Measurements from ENCODE around the gene PPP1R9A.
A peak's percentile ranks its signal among the peaks of the same experiment; 100 is the strongest.
"Not testable (repeated sequence)": the region's sequence is repeated elsewhere in the genome, so short reads cannot be mapped to it uniquely, and the experiment has no call there.

The PPP1R9A gene

DNA sequence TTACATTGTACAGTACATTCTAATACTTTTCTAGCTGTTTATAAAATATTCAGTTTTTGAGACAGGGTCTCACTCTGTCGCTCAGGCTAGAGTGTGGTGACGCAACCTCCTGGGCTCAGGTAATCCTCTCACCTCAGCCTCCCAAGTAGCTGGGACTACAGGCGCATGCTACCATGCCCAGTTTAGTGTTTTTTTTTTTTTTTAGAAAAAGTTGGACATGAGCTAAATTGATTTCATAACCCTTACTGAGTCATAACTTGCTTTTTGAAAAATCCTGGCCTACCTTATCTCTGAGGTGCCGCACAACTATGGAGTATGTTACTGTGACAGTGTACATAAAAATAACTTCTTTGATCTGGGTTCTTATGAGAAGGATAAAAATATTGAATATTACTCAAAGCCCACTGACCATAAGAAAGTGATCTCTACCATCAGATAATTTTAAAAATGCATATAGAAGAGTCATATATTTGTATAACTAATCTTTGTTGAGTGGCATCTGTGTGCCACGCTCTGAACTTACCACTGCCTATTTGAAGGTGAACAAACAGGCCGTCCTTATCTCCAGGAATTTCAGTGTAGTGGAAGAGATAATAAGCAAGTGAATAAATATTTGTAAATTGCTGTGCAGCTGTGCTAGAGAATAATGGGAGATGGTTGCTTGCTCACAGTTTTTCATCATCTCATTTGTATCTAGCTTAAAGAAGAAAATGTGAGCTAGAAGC, 73.2 kb downstream of the PPP1R9A start:
- DNase-seq = no peak

DNA sequence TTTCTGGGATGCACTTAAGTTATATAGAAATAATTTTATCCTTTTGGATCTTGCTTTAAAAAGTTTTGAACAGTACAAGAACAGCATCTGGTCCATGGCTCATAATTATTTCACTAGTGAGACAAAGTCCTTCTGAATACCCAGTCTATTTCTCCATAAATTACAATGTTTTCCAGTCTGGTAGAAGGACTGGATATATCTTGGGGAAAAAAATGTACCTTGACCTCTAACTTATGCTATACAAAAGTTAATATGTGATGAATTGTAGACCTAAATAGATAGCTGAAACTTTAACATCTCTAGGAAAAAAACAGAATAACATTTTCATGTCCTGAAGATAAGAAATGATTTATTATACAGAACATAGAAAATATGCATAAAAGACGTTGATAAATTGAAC, 88.5 kb downstream of the PPP1R9A start:
- no peak for DNase-seq

DNA sequence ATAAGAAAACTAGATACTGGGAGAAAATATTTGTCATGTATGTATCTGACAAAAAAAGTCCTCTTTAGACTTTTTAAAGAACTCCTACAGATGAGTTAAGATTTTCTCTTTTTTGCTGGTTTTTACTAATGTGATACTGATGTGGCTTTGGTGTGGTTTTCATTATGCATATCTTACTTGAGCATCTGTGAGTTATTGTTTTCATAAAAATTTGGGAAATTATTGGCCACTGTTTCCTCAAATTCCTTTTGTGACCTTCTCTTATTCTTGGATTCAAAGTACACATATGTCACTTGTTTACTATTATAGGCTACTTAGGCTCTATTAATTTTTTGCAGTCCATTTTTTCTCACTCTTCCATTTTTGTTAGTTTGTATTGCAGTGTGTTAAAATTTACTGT, 89.0 kb downstream of the PPP1R9A start:
- no peak for DNase-seq

DNA sequence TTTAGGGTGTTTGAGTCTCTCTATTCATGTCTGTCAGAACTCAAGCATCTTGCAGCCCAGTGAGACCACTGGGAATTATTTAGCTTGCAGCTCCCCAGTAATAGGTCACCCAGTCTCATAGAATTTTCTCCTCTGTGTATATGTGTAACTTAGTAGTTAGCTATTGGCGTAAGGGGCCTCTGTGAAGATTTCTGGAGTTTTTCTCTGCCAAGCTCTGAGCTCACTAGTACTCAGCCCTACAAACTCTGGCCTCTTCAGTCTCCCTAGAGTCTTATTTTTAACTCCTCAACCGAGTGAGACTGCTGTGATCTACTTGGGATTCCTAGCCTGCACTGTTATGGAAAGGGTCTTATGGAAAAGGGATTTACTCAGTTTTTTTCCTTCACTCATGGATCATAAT, 90.2 kb downstream of the PPP1R9A start:
- no peak for DNase-seq

DNA sequence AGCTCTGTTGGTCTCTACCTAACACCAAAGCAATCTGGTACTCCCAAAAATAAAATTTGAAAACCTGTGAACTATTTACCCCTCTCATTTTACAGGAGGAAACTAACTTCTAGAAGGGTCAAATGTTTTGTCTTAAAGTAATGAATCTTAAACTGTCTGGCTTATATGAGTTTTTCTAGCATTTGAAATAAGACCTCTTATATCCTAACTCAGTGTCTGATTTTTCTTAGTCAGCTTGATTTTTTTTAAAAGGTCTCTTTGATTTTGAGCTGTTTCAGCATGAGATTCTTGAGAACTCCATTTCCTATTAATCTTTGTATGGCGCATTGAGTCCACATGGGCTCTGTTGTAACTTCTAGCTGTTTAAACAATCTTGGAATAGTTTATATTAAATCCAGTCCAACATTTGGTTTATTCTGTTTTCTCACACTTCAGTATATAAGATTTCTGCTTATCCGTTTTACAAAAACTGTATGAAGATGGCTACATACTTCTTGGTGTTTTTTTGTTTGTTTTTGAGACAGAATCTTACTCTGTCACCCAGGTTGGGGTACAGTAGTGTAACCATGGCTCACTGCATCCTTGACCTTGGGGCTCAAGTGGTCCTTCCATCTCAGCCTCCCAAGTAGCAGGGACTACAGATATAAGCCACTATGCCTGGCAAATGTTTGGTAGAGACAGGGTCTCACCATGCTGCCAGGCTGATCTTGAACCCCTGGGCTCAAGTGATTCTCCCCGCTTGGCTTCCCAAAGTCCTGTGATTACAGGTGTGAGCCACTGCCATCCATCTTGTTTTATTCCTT, 91.1 kb downstream of the PPP1R9A start:
- DNase-seq = no peak

DNA sequence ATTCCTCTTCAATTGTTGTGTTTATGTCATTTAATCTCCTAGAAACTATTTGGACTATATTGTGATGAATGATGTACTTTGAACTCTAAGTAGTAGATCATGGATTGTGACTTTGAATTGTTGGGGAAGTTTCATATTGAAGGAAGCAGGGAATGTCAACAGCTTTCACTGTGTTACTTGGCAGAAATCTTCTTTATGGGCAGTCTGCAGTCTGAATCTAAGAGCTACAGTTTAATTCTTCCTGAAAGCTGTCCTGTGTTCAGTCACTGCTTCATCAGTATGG, 91.6 kb downstream of the PPP1R9A start:
- no peak for DNase-seq

DNA sequence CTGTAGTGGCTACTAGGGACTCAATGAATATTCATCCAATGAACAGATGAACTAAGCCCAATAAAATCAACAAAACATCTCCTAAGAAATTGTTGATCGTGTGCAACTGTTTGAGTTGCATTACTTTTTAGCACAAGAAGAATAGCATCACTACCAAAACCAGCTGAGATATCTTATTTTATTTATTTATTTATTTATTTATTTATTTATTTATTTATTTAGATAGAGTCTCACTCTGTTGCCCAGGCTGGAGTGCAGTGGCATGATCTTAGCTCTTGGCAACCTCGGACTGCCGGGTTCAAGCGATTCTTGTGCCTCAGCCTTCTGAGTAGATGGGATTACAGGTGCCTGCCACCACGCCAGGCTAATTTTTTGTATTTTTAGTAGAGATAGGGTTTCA, 92.2 kb downstream of the PPP1R9A start:
- not testable (repeated sequence) for DNase-seq

DNA sequence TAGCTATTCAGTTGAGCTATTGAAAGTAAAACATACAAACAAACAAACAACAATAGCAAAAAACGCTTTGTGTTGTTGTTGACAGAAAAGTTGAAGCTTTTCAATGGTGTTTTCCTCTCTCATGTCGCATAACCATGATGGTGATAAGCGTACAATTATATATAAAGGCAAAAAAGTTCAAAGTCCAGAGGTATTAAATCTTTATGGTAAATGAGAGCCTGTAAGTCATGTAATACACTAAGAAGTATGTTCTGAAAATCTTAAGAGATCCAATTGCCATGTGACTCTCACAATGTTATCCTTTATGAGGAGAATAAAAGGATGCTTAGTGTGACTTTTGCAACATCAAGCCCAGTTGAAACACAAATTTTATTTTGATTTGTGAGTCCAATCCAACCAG, 93.9 kb downstream of the PPP1R9A start:
- no peak for DNase-seq

DNA sequence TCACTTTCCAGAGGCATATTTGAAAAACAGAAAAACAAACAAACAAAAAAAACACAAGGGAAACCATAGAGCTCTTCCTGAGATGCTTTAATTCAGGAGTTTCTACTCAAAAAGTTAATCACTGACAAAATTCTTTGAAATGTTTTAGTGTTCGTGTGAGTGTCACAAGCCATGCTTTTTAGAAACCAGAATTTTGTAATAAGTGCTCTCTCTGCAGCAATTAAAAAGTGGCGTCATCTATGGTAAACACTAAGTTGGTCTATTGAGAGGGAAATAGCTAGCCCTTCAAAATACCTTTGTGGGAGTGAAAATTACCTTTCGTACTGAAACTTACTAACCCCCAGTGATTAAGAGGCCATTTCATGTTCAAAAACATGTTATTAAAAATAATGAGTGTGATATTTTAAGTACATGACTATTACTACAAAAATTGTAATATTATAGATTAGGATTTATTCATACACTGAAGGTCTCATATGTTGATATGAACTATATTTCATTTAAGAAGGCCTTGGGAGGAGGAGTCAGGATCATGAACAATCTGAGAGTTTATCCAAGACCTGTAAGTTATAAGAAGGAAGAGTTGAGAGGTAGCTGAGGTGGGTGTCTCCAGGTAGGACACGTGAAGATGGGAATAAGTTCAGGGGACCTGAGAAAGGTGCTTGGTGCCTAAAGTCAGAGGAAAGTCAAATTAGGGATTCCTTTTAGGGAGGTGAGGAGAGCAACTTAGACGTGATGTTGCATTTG, 94.6 kb downstream of the PPP1R9A start:
- DNase-seq = no peak

DNA sequence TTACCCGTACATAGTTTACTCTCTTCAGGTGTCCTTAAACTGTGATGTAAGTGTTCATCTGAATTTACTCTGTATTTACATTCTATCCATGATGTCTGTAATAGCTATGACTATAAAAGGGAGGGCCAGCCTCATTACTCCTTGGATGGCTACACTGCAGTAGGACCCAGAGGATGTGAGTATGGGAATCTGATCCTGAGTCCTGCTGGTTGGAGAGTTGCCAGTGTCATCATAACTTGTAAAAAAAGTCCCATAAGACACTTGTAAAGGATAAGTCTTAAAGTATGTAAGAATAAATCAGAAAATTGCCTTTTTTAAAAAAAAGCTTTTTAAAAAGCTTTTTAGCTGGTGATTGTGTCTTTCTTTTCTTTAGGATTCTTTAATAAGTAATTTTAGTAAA, 95.4 kb downstream of the PPP1R9A start:
- no peak for DNase-seq

DNA sequence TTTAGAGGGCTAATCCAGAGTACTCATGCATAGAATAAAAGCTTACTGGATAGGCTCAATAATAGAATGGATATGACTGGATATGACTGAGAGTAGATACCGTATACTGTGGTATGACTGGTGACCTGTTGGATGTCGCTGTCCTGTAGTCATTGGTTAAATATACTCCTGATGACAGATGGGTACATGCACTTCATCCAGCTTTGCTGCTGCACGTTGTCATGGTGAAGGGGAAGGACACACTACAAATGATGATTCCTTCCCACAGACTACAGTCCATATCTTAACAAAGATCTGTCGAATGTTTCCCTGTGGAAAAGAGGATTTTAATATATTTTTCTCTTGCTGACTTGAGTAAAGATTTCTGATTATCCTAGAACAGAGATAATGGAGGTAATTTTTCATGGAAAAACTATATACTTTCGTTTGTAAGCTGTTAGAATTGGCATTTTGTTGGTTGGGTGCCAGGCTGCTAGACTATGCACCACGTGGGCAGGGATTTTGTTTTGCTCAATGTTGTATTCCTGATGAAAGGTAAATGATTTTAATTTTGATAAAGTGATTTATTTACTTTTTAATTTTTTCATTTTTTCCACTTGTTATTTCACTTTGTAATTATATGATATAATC, 97.3 kb downstream of the PPP1R9A start:
- peak; percentile 19 for DNase-seq

DNA sequence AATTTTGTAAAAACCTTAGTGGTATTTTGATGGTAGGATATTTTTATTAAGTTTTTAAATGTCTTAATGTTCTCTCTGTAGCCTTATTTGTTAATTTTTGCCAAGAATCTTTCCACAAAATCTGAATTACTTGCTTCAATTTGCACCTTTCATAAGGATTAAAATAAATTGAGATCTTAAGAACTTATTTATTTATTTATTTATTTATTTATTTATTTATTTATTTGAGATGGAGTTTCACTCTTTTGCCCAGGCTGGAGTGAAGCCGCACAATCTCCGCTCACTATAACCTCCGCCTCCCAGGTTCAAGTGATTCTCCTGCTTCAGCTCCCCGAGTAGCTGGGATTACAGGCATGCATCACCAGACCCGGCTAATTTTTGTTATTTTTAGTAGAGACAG, 98.6 kb downstream of the PPP1R9A start:
- no peak for DNase-seq

DNA sequence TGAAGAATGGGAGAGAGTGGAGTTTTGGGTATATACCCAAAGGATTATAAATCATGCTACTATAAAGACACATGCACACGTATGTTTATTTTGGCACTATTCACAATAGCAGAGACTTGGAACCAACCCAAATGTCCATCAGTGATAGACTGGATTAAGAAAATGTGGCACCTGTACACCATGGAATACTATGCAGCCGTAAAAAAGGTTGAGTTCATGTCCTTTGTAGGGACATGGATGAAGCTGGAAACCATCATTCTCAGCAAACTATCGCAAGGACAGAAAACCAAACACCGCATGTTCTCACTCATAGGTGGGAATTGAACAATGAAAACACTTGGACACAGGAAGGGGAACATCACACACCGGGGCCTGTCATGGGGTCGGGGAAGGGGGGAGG, 101.4 kb downstream of the PPP1R9A start:
- not testable (repeated sequence) for DNase-seq

DNA sequence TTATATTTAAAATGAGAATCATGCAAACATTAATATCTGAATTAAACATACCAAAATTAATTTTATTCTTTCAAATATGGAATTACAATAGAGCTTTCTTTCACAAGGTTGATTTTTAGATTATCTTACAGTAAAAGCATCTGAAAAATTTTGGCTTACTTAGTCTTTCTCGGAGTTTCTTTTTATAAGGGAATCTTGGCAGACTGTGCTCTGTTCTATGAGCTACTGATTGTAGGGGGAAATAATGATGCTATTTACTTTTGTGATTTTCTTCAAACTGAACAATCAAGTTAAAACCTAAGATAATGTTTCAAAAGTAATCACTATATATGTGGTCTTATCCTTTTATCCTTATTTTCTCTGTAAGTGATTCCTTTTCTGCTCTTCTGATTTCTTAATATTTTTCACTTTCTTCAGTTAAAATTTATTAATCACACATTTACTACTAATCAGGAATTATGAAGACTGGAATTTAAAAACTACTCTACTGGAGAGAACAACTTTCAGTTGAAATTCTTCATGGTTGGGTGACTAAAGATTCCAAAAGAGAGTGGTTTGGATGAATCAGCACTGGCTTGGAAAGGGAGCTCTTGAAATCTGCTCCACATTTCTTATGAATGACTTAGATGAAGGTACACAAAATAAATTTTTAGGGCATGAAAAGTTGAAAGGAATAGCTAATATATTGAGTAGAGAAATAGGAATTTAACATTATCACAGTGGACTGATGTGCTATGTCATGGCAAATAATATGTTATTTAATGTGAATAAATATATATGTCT, 103.9 kb downstream of the PPP1R9A start:
- DNase-seq = no peak

DNA sequence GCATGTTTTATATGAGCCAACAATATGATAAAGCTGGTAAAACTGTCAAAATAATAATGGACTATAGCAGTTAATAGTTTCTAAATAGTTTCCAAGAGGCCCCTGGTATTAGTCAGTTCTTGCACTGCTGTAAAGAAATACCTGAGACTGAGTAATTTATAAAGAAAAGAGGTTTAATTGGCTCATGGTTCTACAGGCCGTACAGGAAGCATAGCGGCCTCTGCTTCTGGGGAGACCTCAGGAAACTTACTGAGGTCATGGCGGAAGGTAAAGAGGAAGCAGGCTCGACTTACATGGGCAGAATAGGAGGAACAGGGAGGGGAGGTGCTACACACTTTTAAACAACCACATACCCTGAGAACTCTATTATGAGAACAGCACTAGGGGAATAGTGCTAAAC, 104.6 kb downstream of the PPP1R9A start:
- no peak for DNase-seq

DNA sequence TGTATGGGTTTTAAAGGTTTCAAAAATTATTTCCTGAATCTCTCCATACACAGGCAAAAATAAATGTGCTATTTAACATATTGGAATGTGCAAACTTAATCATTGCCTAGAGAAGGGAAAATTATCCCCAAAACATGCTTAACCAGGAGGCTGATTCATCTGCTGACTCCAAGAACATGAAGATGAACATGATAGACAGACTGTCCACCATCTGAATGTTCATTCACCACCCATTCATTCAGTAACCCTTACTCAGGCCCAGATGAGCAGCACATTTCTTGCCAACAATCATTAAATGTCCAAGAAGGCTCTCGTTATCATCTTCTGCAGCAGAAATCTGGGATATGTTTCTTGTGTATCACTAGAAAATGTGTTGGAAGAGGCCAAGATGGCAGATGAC, 110.6 kb downstream of the PPP1R9A start:
- no peak for DNase-seq

DNA sequence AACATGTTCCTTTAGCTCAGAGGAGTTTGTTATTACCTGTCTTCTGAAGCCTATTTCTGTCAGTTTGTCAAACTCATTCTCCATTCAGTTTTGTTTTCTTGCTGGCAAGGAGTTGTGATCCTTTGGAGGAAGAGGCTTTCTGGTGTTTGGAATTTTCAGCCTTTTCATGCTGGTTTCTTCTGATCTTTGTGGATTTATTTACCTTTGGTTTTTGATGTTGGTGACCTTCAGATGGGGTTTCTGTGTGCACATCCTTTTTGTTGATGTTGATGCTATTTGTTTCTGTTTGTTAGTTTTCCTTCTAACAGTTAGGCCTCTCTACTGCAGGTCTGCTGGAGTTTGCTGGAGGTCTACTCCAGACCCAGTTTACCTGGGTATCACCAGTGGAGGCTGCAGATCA, 118.6 kb downstream of the PPP1R9A start:
- no peak for DNase-seq

DNA sequence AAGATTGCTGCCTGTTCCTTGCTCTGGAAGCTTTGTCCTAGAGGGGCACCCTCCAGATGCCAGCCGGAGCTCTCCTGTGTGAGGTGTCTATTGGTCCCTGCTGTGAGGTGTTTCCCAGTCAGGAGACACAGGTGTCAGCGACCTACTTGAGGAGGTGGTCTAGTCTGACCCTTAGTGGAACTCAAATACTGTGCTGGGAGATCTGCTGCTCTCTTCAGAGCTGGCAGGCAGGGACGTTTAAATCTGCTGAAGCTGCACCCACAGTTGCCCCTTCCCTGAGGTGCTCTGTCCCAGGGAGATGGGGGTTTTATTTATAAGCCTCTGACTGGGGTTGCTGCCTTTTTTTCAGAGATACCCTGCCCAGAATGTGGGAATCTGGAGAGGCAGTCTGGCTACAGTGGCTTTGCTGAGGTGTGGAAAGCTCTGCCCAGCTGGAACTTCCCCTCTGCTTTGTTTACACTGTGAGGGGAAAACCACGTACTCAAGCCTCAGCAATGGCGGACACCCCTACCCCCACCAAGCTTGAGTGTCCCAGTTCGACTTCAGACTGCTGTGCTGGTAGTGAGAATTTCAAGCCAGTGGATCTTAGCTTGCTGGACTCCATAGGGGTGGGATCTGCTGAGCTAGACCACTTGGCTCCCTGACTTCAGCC, 119.2 kb downstream of the PPP1R9A start:
- DNase-seq = no peak

DNA sequence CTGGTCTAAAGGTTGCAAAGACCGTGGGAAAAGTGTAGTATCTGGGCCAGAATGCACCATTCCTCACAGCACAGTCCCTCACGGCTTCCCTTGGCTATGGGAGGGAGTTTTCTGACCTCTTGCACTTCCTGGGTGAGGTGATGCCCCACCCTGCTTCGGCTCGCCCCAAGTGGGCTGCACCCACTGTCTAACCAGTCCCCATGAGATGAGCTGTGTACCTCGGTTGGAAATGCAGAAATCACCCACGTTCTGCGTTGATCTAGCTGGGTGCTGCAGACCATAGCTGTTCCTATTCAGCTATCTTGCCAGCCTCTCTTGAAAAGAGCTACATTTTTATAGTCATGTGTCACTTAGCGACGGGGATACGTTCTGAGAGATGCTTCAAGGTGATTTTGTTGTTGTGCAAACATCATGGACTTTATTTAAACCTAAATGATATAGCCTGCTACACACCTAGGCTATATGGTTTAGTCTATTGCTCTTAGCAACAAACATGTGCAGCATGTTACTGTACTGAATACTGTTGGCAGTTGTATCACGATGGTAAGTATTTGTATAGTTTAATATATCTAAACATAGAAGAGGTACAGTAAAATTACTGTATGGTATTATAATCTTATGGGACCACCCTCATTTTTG, 120.0 kb downstream of the PPP1R9A start:
- DNase-seq = no peak

DNA sequence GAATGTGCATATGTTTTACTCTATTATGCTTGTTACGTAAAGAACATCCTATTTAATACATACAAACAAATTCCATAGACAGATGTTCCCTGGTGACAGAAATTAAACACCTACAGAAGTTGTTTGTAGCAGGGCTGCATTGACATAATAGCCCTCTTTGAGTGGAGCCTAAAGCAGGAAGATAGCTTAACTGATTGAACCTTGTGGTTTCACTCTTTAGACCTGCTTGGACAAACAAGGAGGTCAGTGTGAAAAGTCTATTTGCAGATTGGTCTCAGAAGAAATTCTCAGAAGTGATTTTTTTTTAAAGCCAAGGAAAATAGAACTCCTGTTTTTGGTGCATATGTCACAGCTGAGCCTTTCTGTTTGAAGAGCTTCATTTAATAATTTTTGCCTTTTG, 121.3 kb downstream of the PPP1R9A start:
- no peak for DNase-seq

DNA sequence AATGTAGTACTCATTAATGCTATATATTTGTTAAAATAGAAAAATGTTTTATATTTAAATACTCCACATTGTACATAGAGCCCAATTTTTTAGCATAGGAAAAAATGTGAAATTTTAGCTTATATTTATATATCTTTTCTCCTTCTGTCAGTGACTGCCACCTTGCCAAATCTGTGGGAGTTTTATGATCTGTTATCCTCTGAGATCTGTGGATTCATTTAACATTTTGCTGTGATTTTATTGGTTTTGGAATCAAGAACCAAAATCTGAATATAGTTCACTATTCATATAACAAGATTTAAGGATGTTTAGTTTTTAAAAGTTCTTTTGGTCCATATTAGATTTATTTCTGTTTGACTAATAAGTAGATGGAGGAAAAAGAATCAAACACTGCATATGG, 127.9 kb downstream of the PPP1R9A start:
- DNase-seq = no peak

DNA sequence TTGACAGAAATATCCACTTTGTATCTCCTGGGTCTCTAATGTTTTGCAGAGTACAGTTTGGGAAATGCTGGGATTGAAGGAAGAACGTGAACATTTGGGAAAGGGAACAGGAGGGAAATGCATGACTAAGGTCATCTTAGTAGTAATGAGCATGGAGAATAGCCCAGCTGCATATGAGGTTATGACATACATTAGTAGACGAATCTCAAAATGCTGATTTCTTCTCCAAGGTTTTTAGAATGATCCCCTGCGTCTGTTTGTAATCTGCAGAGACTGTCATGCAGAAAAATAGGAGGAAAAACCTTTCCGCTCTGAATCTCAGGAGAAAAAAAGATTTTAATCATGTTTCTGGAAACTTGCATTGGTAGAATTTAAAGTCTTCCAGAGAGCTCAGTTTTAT, 133.6 kb downstream of the PPP1R9A start:
- DNase-seq = no peak

Data from NCI-H1105 treated with DMSO at 0.1 percent for 48 hours (cell line).